Breast epithelium (tissue), 4 donors: ENCODE results near the gene AOPEP. TPM values are rescaled to one million over a fixed set of nuclear protein-coding genes. Genes with fewer than 3 reads are reported as not detected.
A peak's percentile ranks its signal among the peaks of the same experiment; 100 is the strongest.

ENCODE experiments used
- DNase-seq, 2 donors: peaks; one replicate each; pipeline ENCODE4 v3.0.0-alpha.2; 2019; ENCODE audit warnings: low spot score in 2 of 2
- H3K27ac ChIP-seq, 2 donors: fragments of 200-600 bp; sonication (generic) in 1 of 2; one replicate each; pipeline ENCODE4 v1.5.1; 2016 to 2019; ENCODE audit warnings: mild to moderate bottlenecking in 1 of 2
- H3K27me3 ChIP-seq, 2 donors: fragments of 200-600 bp; sonication (generic) in 1 of 2; one replicate each; pipeline versions ENCODE4 v1.5.1 to v1.6.0; 2017 to 2019; ENCODE audit warnings: control low read depth in 1 of 2, mild to moderate bottlenecking in 1 of 2
- H3K36me3 ChIP-seq: fragments of 200-600 bp; one replicate; pipeline ENCODE4 v1.5.1; 2019
- H3K4me1 ChIP-seq, 2 donors: fragments of 200-600 bp; sonication (generic); one replicate each; pipeline ENCODE4 v1.5.1; 2016 to 2019; ENCODE audit warnings: control low read depth in 1 of 2
- H3K4me3 ChIP-seq, 3 donors: fragments of 200-600 bp; sonication (generic); 1 replicate in 2 of 3; 2 replicates in 1 of 3; pipeline ENCODE4 v1.5.1; 2016 to 2019; ENCODE audit warnings: mild to moderate bottlenecking in 3 of 3, moderate library complexity in 2 of 3
- H3K9me3 ChIP-seq, 2 donors: fragments of 200-600 bp; sonication (generic) in 1 of 2; one replicate each; pipeline ENCODE4 v1.5.1; 2016 to 2019; ENCODE audit warnings: control low read depth in 1 of 2
- POLR2A ChIP-seq: fragments of 450-650 bp; IDR thresholded peaks from one replicate; pipeline ENCODE4 v1.6.1; 2016; ENCODE audit warnings: antibody characterized with exemption, mild to moderate bottlenecking, moderate library complexity
- POLR2AphosphoS5 ChIP-seq, 3 donors: sonication (generic); formaldehyde crosslinking; IDR thresholded peaks; one replicate each; pipeline ENCODE4 v1.6.1; 2017; ENCODE audit warnings: antibody characterized with exemption in 3 of 3
- intact Hi-C: fragments of 100-400 bp; cut with DNase I; formaldehyde crosslinking; loops from one replicate; pipeline ENCODE4 v1.15.1; 2023; ENCODE audit warnings: low total_unique reads
- total RNA-seq, 3 donors: library from RNA; depleted of rRNA; stranded (reverse); fragments of >200 nt; gene quantifications; one replicate each; pipeline ENCODE4 v1.1.0, GENCODE V29; 2016
- TF ChIP-seq, protein P1 (sequence below), 3 donors: fragments of 450-650 bp; IDR thresholded peaks; one replicate each; pipeline ENCODE4 v1.5.1; 2016 to 2017; ENCODE audit warnings: antibody characterized with exemption in 3 of 3, mild to moderate bottlenecking in 3 of 3, moderate library complexity in 3 of 3

AOPEP gene
- total RNA-seq, 3 donors from 2014 or later, result 15.5 to 94.1 (median 87.5) TPM

DNA sequence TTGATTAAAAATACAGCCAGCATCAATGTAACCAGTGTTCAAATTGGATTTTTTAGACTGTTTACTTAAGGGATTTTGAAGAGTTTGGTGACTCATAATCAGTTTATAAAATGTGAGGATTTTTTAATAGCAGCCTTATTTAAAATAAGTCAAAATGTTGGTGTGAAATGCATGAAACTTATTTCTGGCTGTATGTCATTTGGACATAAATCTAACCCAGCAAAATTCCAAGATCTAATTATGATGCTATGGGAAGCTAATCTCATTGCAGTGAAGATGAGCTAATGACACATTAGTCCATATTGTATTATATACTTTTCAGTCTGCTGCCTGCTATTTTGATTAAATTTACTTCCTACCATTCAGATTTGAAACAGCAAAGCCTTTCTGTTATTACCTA lies 140.3 kb downstream of the AOPEP start:
- H3K27ac ChIP-seq, result peak overlapping the region; percentile 71 to 85
- DNase-seq, result no peak
- H3K27me3 ChIP-seq, result no peaks in the 10 kb centered on the region
- H3K9me3 ChIP-seq, result no peaks in the 10 kb centered on the region
- intact Hi-C loops, result no loop called here
- no peak for TF ChIP-seq POLR2A
- TF ChIP-seq, protein P1, sequence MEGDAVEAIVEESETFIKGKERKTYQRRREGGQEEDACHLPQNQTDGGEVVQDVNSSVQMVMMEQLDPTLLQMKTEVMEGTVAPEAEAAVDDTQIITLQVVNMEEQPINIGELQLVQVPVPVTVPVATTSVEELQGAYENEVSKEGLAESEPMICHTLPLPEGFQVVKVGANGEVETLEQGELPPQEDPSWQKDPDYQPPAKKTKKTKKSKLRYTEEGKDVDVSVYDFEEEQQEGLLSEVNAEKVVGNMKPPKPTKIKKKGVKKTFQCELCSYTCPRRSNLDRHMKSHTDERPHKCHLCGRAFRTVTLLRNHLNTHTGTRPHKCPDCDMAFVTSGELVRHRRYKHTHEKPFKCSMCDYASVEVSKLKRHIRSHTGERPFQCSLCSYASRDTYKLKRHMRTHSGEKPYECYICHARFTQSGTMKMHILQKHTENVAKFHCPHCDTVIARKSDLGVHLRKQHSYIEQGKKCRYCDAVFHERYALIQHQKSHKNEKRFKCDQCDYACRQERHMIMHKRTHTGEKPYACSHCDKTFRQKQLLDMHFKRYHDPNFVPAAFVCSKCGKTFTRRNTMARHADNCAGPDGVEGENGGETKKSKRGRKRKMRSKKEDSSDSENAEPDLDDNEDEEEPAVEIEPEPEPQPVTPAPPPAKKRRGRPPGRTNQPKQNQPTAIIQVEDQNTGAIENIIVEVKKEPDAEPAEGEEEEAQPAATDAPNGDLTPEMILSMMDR (IDR thresholded peaks at IDR 0.05), result no peak
- TF ChIP-seq POLR2AphosphoS5 (IDR thresholded peaks at IDR 0.05), result no peak
- no peak overlapping the region for H3K4me3 ChIP-seq
- H3K4me1 ChIP-seq, result no peaks in the 10 kb centered on the region
- no peaks in the 10 kb centered on the region for H3K36me3 ChIP-seq

DNA sequence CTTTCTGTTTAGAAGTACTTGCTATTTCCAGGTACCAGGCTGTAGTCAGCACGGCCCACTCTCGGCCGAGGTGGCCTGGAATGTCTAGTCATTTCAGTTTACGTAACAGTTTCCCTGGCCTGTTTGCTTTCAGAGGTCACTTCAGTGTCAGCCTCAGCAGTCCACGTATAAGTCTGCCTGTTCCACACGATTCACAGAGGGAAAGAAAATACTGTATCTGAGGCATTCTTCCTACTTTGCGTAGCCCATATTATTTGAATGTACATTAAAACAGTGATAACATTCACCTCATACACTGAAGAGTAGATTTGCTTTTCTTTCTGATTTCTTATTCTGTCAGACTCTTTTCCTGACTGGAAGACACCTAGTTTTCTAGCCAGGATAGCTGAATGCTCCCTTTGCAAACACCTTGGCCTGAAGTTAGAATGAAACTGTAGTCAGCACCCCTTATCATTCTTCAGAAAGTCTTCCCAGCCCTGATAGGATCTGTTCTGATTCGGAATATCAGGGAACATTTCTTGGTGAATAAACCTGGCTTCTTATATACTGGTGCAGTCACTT lies 140.9 kb downstream of the AOPEP start:
- Histone ChIP-seq H3K27me3 (no peaks in the 10 kb centered on the region), H3K4me3 (peak overlapping the region in 1 of 3 donors; percentile 24), H3K4me1 (no peaks in the 10 kb centered on the region), H3K36me3 (no peaks in the 10 kb centered on the region), H3K9me3 (no peaks in the 10 kb centered on the region), H3K27ac (peak overlapping the region; percentile 71 to 85)
- TF ChIP-seq, protein P1 (IDR thresholded peaks at IDR 0.05), result no peak
- TF ChIP-seq POLR2AphosphoS5 (IDR thresholded peaks at IDR 0.05) (no peak), POLR2A (no peak)
- DNase-seq, result peak; percentile 63 to 72
- intact Hi-C loops, result no loop called here

- DNase-seq, result no peak
- TF ChIP-seq POLR2A (no peak), POLR2AphosphoS5 (IDR thresholded peaks at IDR 0.05) (no peak)
- Histone ChIP-seq H3K27ac (peak overlapping the region; percentile 71 to 85), H3K27me3 (no peaks in the 10 kb centered on the region), H3K36me3 (no peaks in the 10 kb centered on the region), H3K9me3 (no peaks in the 10 kb centered on the region), H3K4me1 (no peaks in the 10 kb centered on the region), H3K4me3 (no peak overlapping the region)
- intact Hi-C loops, result no loop called here
These were observed 141.4 kb downstream of the AOPEP start for GRCh38 chr9:94867842-94868312.

DNA sequence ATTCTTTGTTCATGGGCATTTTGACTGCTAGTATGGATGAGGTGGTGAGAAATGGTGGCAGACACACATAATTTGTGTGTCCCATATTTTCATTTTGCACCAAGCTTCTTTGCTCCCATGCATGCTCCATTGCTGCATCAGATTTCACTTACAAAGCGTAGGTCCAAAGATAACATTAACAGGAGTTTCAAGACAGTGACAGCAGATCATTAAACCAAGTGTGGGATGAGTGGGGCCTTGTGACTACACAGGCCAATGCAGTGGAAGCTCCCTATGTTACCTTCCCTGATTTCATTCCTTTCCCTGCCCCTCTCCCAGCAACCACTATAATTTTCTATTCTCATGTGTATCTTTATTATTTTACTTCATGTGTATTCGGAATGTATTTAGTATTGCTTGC lies 142.0 kb downstream of the AOPEP start:
- H3K4me3 ChIP-seq, result no peak overlapping the region
- peak overlapping the region; percentile 71 to 85 for H3K27ac ChIP-seq
- H3K27me3 ChIP-seq, result no peaks in the 10 kb centered on the region
- TF ChIP-seq POLR2A, result no peak
- H3K9me3 ChIP-seq, result no peaks in the 10 kb centered on the region
- H3K4me1 ChIP-seq, result no peaks in the 10 kb centered on the region
- no peaks in the 10 kb centered on the region for H3K36me3 ChIP-seq
- no peak for DNase-seq
- intact Hi-C loops, result no loop called here

- H3K27me3 ChIP-seq, result no peaks in the 10 kb centered on the region
- intact Hi-C loops, result no loop called here
- H3K4me3 ChIP-seq, result no peak overlapping the region
- H3K36me3 ChIP-seq, result no peaks in the 10 kb centered on the region
- DNase-seq, result no peak
- TF ChIP-seq, protein P1 (IDR thresholded peaks at IDR 0.05), result no peak
- no peak for TF ChIP-seq POLR2A
- no peak for TF ChIP-seq POLR2AphosphoS5 (IDR thresholded peaks at IDR 0.05)
- no peaks in the 10 kb centered on the region for H3K9me3 ChIP-seq
- no peak overlapping the region for H3K27ac ChIP-seq
- H3K4me1 ChIP-seq, result no peaks in the 10 kb centered on the region
These were observed 142.9 kb downstream of the AOPEP start for GRCh38 chr9:94869415-94869843.

- DNase-seq, result no peak
- intact Hi-C loops, result no loop called here
- Histone ChIP-seq H3K27ac (no peak overlapping the region), H3K9me3 (no peaks in the 10 kb centered on the region), H3K4me1 (no peaks in the 10 kb centered on the region), H3K4me3 (no peak overlapping the region), H3K27me3 (no peaks in the 10 kb centered on the region), H3K36me3 (no peaks in the 10 kb centered on the region)
- TF ChIP-seq, protein P1 (IDR thresholded peaks at IDR 0.05), result no peak
- TF ChIP-seq POLR2A (no peak), POLR2AphosphoS5 (IDR thresholded peaks at IDR 0.05) (no peak)
These were observed 143.9 kb downstream of the AOPEP start for GRCh38 chr9:94870465-94870792.
